GM21515 (cell line): ENCODE measurements around the gene KCTD4.
"Not testable (repeated sequence)": the region's sequence is repeated elsewhere in the genome, so short reads cannot be mapped to it uniquely, and the experiment has no call there.

Experiments
- ATAC-seq: cut with Tn5 transposase; IDR thresholded peaks from one replicate; pipeline ENCODE4 v1.9.1; 2021; ENCODE audit not compliant: unreplicated experiment

The KCTD4 gene

GRCh38 chr13:45216193-45216592, 15.3 kb upstream of the KCTD4 start:
- ATAC-seq, result no peak

GRCh38 chr13:45215392-45216077, 14.7 kb upstream of the KCTD4 start:
- ATAC-seq, result no peak

- ATAC-seq, result no peak
Observed at GRCh38 chr13:45209229-45209628, 8.4 kb upstream of the KCTD4 start.

GRCh38 chr13:45208132-45208531, 7.3 kb upstream of the KCTD4 start:
- ATAC-seq, result no peak

- ATAC-seq, result no peak
Observed at GRCh38 chr13:45207319-45207718, 6.5 kb upstream of the KCTD4 start.

- ATAC-seq, result no peak
Observed at GRCh38 chr13:45206340-45206739, 5.5 kb upstream of the KCTD4 start.

- no peak for ATAC-seq
Observed at GRCh38 chr13:45205124-45205523, 4.3 kb upstream of the KCTD4 start.

GRCh38 chr13:45199711-45200110, 1.1 kb downstream of the KCTD4 start:
- ATAC-seq, result no peak

- ATAC-seq, result no peak
Observed at GRCh38 chr13:45198924-45199323, 1.9 kb downstream of the KCTD4 start.

GRCh38 chr13:45198041-45198440, 2.8 kb downstream of the KCTD4 start:
- ATAC-seq, result no peak

- ATAC-seq, result no peak
Observed at GRCh38 chr13:45196622-45197021, 4.2 kb downstream of the KCTD4 start.

- ATAC-seq, result no peak
Observed at GRCh38 chr13:45196096-45196495, 4.7 kb downstream of the KCTD4 start.

- no peak for ATAC-seq
Observed at GRCh38 chr13:45195421-45195820, 5.4 kb downstream of the KCTD4 start.

- no peak for ATAC-seq
Observed at GRCh38 chr13:45194081-45194939, 6.5 kb downstream of the KCTD4 start.

GRCh38 chr13:45191874-45192273, 9.0 kb downstream of the KCTD4 start:
- ATAC-seq, result no peak

- not testable (repeated sequence) for ATAC-seq
Observed at GRCh38 chr13:45189511-45189910, 11.3 kb downstream of the KCTD4 start.

- not testable (repeated sequence) for ATAC-seq
Observed at GRCh38 chr13:45189077-45189476, 11.8 kb downstream of the KCTD4 start.

- no peak for ATAC-seq
Observed at GRCh38 chr13:45185286-45185685, 15.6 kb downstream of the KCTD4 start.

GRCh38 chr13:45184693-45185092, 16.2 kb downstream of the KCTD4 start:
- no peak for ATAC-seq

- no peak for ATAC-seq
Observed at GRCh38 chr13:45180713-45181601, 19.9 kb downstream of the KCTD4 start.

GRCh38 chr13:45180303-45180702, 20.5 kb downstream of the KCTD4 start:
- ATAC-seq, result no peak
